Rectal smooth muscle tissue (tissue), 1 donor: ENCODE data around the gene PPIP5K2.

Experiments
- H3K27ac ChIP-seq: one replicate; pipeline ENCODE4 v1.7.0; 2013; ENCODE audit warnings: low read depth, low read length, inconsistent platforms
- H3K27me3 ChIP-seq: one replicate; pipeline ENCODE4 v1.7.0; 2013; ENCODE audit warnings: low read length; ENCODE audit not compliant: control insufficient read depth, insufficient read depth
- H3K36me3 ChIP-seq: one replicate; pipeline ENCODE4 v1.7.0; 2013; ENCODE audit warnings: low read length; ENCODE audit not compliant: control insufficient read depth, insufficient read depth
- H3K4me1 ChIP-seq: one replicate; pipeline ENCODE4 v1.7.0; 2013; ENCODE audit warnings: low read length; ENCODE audit not compliant: control insufficient read depth, insufficient read depth
- H3K4me3 ChIP-seq: one replicate; pipeline ENCODE4 v1.7.0; 2013; ENCODE audit warnings: low read length
- H3K9ac ChIP-seq: one replicate; pipeline ENCODE4 v1.7.0; 2013; ENCODE audit warnings: low read length

Gene PPIP5K2

GRCh38 chr5:103235891-103236290, 115.8 kb downstream of the PPIP5K2 start:
- no peaks in the 10 kb centered on the region for H3K36me3 ChIP-seq
- H3K9ac ChIP-seq, result no peak overlapping the region
- no peak overlapping the region for H3K27ac ChIP-seq
- H3K4me3 ChIP-seq, result no peak overlapping the region
- H3K4me1 ChIP-seq, result no peaks in the 10 kb centered on the region
- no peaks in the 10 kb centered on the region for H3K27me3 ChIP-seq

GRCh38 chr5:103237778-103238177, 117.7 kb downstream of the PPIP5K2 start:
- no peaks in the 10 kb centered on the region for H3K4me1 ChIP-seq
- H3K4me3 ChIP-seq, result no peak overlapping the region
- H3K36me3 ChIP-seq, result no peaks in the 10 kb centered on the region
- no peaks in the 10 kb centered on the region for H3K27me3 ChIP-seq
- H3K9ac ChIP-seq, result no peak overlapping the region
- H3K27ac ChIP-seq, result no peak overlapping the region

- Histone ChIP-seq H3K36me3 (no peaks in the 10 kb centered on the region), H3K4me1 (peaks cover 2% of the 10 kb centered on the region), H3K27ac (no peak overlapping the region)
Measured at GRCh38 chr5:103243665-103244064, 123.6 kb downstream of the PPIP5K2 start.

GRCh38 chr5:103244398-103244797, 124.3 kb downstream of the PPIP5K2 start:
- Histone ChIP-seq H3K9ac (no peak overlapping the region), H3K27me3 (no peaks in the 10 kb centered on the region), H3K36me3 (no peaks in the 10 kb centered on the region), H3K4me1 (peaks cover 2% of the 10 kb centered on the region), H3K4me3 (no peak overlapping the region), H3K27ac (no peak overlapping the region)

More at GRCh38 chr5:103243665-103244064, 123.6 kb downstream of the PPIP5K2 start:
- Histone ChIP-seq H3K4me3 (no peak overlapping the region), H3K27me3 (no peaks in the 10 kb centered on the region), H3K9ac (no peak overlapping the region)

- H3K36me3 ChIP-seq, result no peaks in the 10 kb centered on the region
- no peaks in the 10 kb centered on the region for H3K27me3 ChIP-seq
- no peak overlapping the region for H3K9ac ChIP-seq
- no peak overlapping the region for H3K4me3 ChIP-seq
- no peak overlapping the region for H3K27ac ChIP-seq
- H3K4me1 ChIP-seq, result peaks cover 2% of the 10 kb centered on the region
Measured at GRCh38 chr5:103245761-103246160, 125.7 kb downstream of the PPIP5K2 start.

- Histone ChIP-seq H3K36me3 (no peaks in the 10 kb centered on the region), H3K27ac (no peak overlapping the region), H3K9ac (no peak overlapping the region)
Measured at GRCh38 chr5:103247118-103247517, 127.0 kb downstream of the PPIP5K2 start.

GRCh38 chr5:103249068-103249467, 129.0 kb downstream of the PPIP5K2 start:
- Histone ChIP-seq H3K36me3 (no peaks in the 10 kb centered on the region), H3K4me1 (peaks cover 2% of the 10 kb centered on the region), H3K27me3 (no peaks in the 10 kb centered on the region), H3K27ac (no peak overlapping the region), H3K4me3 (no peak overlapping the region), H3K9ac (no peak overlapping the region)

More at GRCh38 chr5:103247118-103247517, 127.0 kb downstream of the PPIP5K2 start:
- H3K27me3 ChIP-seq, result no peaks in the 10 kb centered on the region
- H3K4me1 ChIP-seq, result peaks cover 2% of the 10 kb centered on the region
- H3K4me3 ChIP-seq, result no peak overlapping the region

- H3K36me3 ChIP-seq, result no peaks in the 10 kb centered on the region
- H3K27ac ChIP-seq, result no peak overlapping the region
- H3K27me3 ChIP-seq, result no peaks in the 10 kb centered on the region
- H3K4me3 ChIP-seq, result no peak overlapping the region
- no peak overlapping the region for H3K9ac ChIP-seq
- no peaks in the 10 kb centered on the region for H3K4me1 ChIP-seq
Measured at GRCh38 chr5:103254921-103255320, 134.8 kb downstream of the PPIP5K2 start.

GRCh38 chr5:103255691-103256090, 135.6 kb downstream of the PPIP5K2 start:
- Histone ChIP-seq H3K4me1 (peaks cover 3% of the 10 kb centered on the region), H3K4me3 (no peak overlapping the region), H3K27ac (no peak overlapping the region), H3K36me3 (no peaks in the 10 kb centered on the region), H3K9ac (no peak overlapping the region), H3K27me3 (no peaks in the 10 kb centered on the region)

- Histone ChIP-seq H3K27me3 (no peaks in the 10 kb centered on the region), H3K27ac (no peak overlapping the region), H3K4me1 (peaks cover 3% of the 10 kb centered on the region), H3K9ac (no peak overlapping the region), H3K36me3 (no peaks in the 10 kb centered on the region), H3K4me3 (no peak overlapping the region)
Measured at GRCh38 chr5:103256178-103256577, 136.1 kb downstream of the PPIP5K2 start.

GRCh38 chr5:103258368-103258956, 138.4 kb downstream of the PPIP5K2 start, which contains the start of gene MACIR:
TSS of gene MACIR (plus strand) at chr5:103258763. CDS start at chr5:103275920, 17,157 bp downstream.
- H3K27ac ChIP-seq, result peak within 1 kb of the TSS; percentile 77
- no peaks in the 10 kb centered on the region for H3K27me3 ChIP-seq
- H3K9ac ChIP-seq, result peak within 1 kb of the TSS; percentile 32
- peak within 1 kb of the TSS; percentile 92 for H3K4me3 ChIP-seq
- H3K4me1 ChIP-seq, result peaks cover 3% of the 10 kb centered on the region
- no peaks in the 10 kb centered on the region for H3K36me3 ChIP-seq

- H3K27ac ChIP-seq, result peak overlapping the region; percentile 77
- H3K4me1 ChIP-seq, result peaks cover 3% of the 10 kb centered on the region
- no peaks in the 10 kb centered on the region for H3K36me3 ChIP-seq
- no peaks in the 10 kb centered on the region for H3K27me3 ChIP-seq
- peak overlapping the region; percentile 92 for H3K4me3 ChIP-seq
- H3K9ac ChIP-seq, result peak overlapping the region; percentile 32
Measured at GRCh38 chr5:103258957-103259704, 139.0 kb downstream of the PPIP5K2 start.
